ENCODE data around the gene ERGIC1.

- TF ChIP-seq CTCF (IDR thresholded peaks at IDR 0.05; ENCODE audit: low read length) (no peak), EZH2phosphoT487 (IDR thresholded peaks at IDR 0.05; ENCODE audit: low read length) (no peak), EZH2 (optimal IDR thresholded peaks at IDR 0.05; ENCODE audit: low read depth, low read length) (no peak)
These were observed 76.0 kb downstream of the ERGIC1 start for GRCh38 chr5:172909931-172910502.
